GM19452 (cell line): ENCODE results near the gene SEPTIN5.
"Not testable (repeated sequence)": the region's sequence is repeated elsewhere in the genome, so short reads cannot be mapped to it uniquely, and the experiment has no call there.

Source experiments
- ATAC-seq: cut with Tn5 transposase; IDR thresholded peaks from one replicate; pipeline ENCODE4 v1.9.1; 2021; ENCODE audit not compliant: unreplicated experiment

SEPTIN5 gene

GRCh38 chr22:19680911-19681862, 33.1 kb upstream of the SEPTIN5 start:
- no peak for ATAC-seq

GRCh38 chr22:19681863-19682245, 32.4 kb upstream of the SEPTIN5 start:
- no peak for ATAC-seq

GRCh38 chr22:19686946-19687345, 27.4 kb upstream of the SEPTIN5 start:
- no peak for ATAC-seq

- no peak for ATAC-seq
These were observed 26.6 kb upstream of the SEPTIN5 start for GRCh38 chr22:19687561-19688300.

GRCh38 chr22:19688301-19689290, 25.7 kb upstream of the SEPTIN5 start:
- ATAC-seq = no peak

GRCh38 chr22:19689408-19689807, 24.9 kb upstream of the SEPTIN5 start:
- no peak for ATAC-seq

- no peak for ATAC-seq
These were observed 23.1 kb upstream of the SEPTIN5 start for GRCh38 chr22:19691007-19691720.

- ATAC-seq = no peak
These were observed 22.5 kb upstream of the SEPTIN5 start for GRCh38 chr22:19691721-19692341.

GRCh38 chr22:19693581-19693980, 20.7 kb upstream of the SEPTIN5 start:
- no peak for ATAC-seq

GRCh38 chr22:19693981-19694670, 20.2 kb upstream of the SEPTIN5 start:
- no peak for ATAC-seq

GRCh38 chr22:19694696-19695095, 19.6 kb upstream of the SEPTIN5 start:
- ATAC-seq = no peak

GRCh38 chr22:19696504-19697276, 17.6 kb upstream of the SEPTIN5 start:
- no peak for ATAC-seq

GRCh38 chr22:19697871-19698270, 16.4 kb upstream of the SEPTIN5 start:
- ATAC-seq = not testable (repeated sequence)

- no peak for ATAC-seq
These were observed 13.4 kb upstream of the SEPTIN5 start for GRCh38 chr22:19700790-19701419.

- ATAC-seq = no peak
These were observed 12.7 kb upstream of the SEPTIN5 start for GRCh38 chr22:19701420-19702145.

GRCh38 chr22:19703869-19704268, 10.4 kb upstream of the SEPTIN5 start:
- ATAC-seq = no peak

- no peak for ATAC-seq
These were observed 9.8 kb upstream of the SEPTIN5 start for GRCh38 chr22:19704355-19705015.
